ENCODE results near the gene ADRA2B. TPM values are rescaled to one million over a fixed set of nuclear protein-coding genes. Genes with fewer than 3 reads are reported as not detected.
"Not testable (repeated sequence)": the region's sequence is repeated elsewhere in the genome, so short reads cannot be mapped to it uniquely, and the experiment has no call there.

Gene ADRA2B
- total and polyA plus RNA-seq, 2 donors (not counting 3 experiments of a cell fraction or from before 2014, with no cell fraction given), result not detected

GRCh38 chr2:96065954-96066353, 50.4 kb downstream of the ADRA2B start:
- H3K9ac ChIP-seq (replicated peaks; ENCODE audit: extremely low read depth, insufficient read depth, low read length); POLR2A ChIA-PET; H3K27me3 ChIP-seq (ENCODE audit: control insufficient read depth in 2 of 2, insufficient read depth in 2 of 2, low read length in 2 of 2); dilution Hi-C loops (cut with MboI; ENCODE audit: extremely low pct_ligation_motif_present, low sequenced_read_pairs); H4K20me1 ChIP-seq (replicated peaks; ENCODE audit: control insufficient read depth, extremely low read depth, insufficient read depth, low read length); H3K27ac ChIP-seq (ENCODE audit: insufficient read depth, low read depth, low read length); H3K36me3 ChIP-seq (ENCODE audit: control insufficient read depth in 2 of 2, extremely low read depth in 1 of 2, insufficient read depth in 2 of 2, low read length in 2 of 2); H3K4me3 ChIP-seq (replicated peaks in 1 of 3; ENCODE audit: insufficient read depth in 1 of 3, low read depth in 1 of 3, low read length in 3 of 3); H3K9me1 ChIP-seq (replicated peaks; ENCODE audit: control insufficient read depth, extremely low read depth, insufficient read depth, low read length); H3K4me1 ChIP-seq (ENCODE audit: control insufficient read depth, extremely low read depth, insufficient read depth, low read length); H2AFZ ChIP-seq (ENCODE audit: low read depth, low read length); H3K4me2 ChIP-seq (ENCODE audit: insufficient read depth, low read length); intact Hi-C loops (cut with micrococcal nuclease); H3K9me3 ChIP-seq (replicated peaks; ENCODE audit: control insufficient read depth, insufficient read depth, low read length); BruUV-seq (replicated peaks); H3K79me2 ChIP-seq (ENCODE audit: control insufficient read depth, insufficient read depth, low read length); DNase-seq (ENCODE audit: low read depth, low spot score); FAIRE-seq: not testable (repeated sequence)
- CTCF ChIA-PET, result interaction anchor here (1.3 kb wide), 1 partner anchor 109 kb away, joined by 5 read pairs; no protein-coding TSS in a partner anchor

DNA sequence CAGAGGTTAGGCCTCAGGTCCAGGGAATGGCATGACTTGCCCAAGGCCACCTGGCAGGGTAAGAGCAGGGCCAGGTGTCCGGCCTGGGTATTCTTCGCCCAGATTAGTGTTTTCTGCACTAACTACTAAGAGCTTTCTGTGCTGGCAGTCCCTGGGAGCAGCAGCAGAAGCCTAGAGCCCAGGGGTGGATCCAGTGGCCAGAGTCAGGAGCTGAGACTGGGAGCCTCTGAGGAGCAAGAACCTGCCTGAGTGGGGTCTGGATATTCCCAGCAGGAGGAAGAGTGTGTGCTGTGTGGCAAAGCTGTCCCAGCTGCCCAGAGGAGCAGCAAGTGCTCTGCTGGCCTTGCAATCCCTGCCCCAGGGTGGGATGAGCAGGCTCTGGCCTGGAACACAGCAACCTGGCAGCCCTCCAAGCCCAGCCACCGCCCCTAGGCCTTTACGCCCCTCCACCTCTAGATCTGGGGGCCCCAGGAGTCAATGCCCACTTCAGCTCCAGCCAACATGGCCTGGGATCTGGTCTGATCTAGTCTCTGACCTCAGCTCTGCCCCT, 50.9 kb downstream of the ADRA2B start:
- H3K9me3 ChIP-seq (replicated peaks; ENCODE audit: control insufficient read depth, insufficient read depth, low read length), result no peaks in the 10 kb centered on the region
- peaks cover 0 to 2% of the 10 kb centered on the region in 2 experiments for H3K27me3 ChIP-seq (ENCODE audit: control insufficient read depth in 2 of 2, insufficient read depth in 2 of 2, low read length in 2 of 2)
- H2AFZ ChIP-seq (ENCODE audit: low read depth, low read length), result no peak overlapping the region
- FAIRE-seq, result no peak
- H3K36me3 ChIP-seq (ENCODE audit: control insufficient read depth in 2 of 2, extremely low read depth in 1 of 2, insufficient read depth in 2 of 2, low read length in 2 of 2), result no peaks in the 10 kb centered on the region
- POLR2A ChIA-PET, result no interaction called here
- no peak for DNase-seq (ENCODE audit: low read depth, low spot score)
- intact Hi-C loops (cut with micrococcal nuclease) (no loop called here), dilution Hi-C loops (cut with MboI; ENCODE audit: extremely low pct_ligation_motif_present, low sequenced_read_pairs) (no loop called here)
- no peak overlapping the region for H3K4me3 ChIP-seq (replicated peaks in 1 of 3; ENCODE audit: insufficient read depth in 1 of 3, low read depth in 1 of 3, low read length in 3 of 3)
- no peaks in the 10 kb centered on the region for H4K20me1 ChIP-seq (replicated peaks; ENCODE audit: control insufficient read depth, extremely low read depth, insufficient read depth, low read length)
- H3K9me1 ChIP-seq (replicated peaks; ENCODE audit: control insufficient read depth, extremely low read depth, insufficient read depth, low read length), result no peaks in the 10 kb centered on the region
- CTCF ChIA-PET, result interaction anchor here (1.3 kb wide), 1 partner anchor 109 kb away, joined by 5 read pairs; no protein-coding TSS in a partner anchor
- no TSS peak for BruUV-seq (replicated peaks)
- no peak overlapping the region for H3K27ac ChIP-seq (ENCODE audit: insufficient read depth, low read depth, low read length)
- H3K4me2 ChIP-seq (ENCODE audit: insufficient read depth, low read length), result no peak overlapping the region
- no peak overlapping the region for H3K9ac ChIP-seq (replicated peaks; ENCODE audit: extremely low read depth, insufficient read depth, low read length)
- TF ChIP-seq EZH2 (IDR thresholded peaks at IDR 0.05; ENCODE audit: borderline replicate concordance, low read depth, low read length, severe bottlenecking) (no peak), JUN (IDR thresholded peaks at IDR 0.05; ENCODE audit: borderline replicate concordance, insufficient read depth, insufficient read length, low read depth) (no peak), GATA2 (IDR thresholded peaks at IDR 0.05; ENCODE audit: insufficient read depth, insufficient read length, low read depth, low read length) (no peak), POLR2AphosphoS5 (IDR thresholded peaks at IDR 0.05; ENCODE audit: insufficient read depth, low read depth, low read length) (no peak), POLR2A (IDR thresholded peaks at IDR 0.05; ENCODE audit: low read depth, low read length) (no peak), MYC (IDR thresholded peaks at IDR 0.05; ENCODE audit: low read depth, low read length) (no peak), FOS (IDR thresholded peaks at IDR 0.05; ENCODE audit: borderline replicate concordance, insufficient read depth, low read length) (no peak)
- TF ChIP-seq, protein P1, sequence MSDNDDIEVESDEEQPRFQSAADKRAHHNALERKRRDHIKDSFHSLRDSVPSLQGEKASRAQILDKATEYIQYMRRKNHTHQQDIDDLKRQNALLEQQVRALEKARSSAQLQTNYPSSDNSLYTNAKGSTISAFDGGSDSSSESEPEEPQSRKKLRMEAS (IDR thresholded peaks at IDR 0.05; ENCODE audit: insufficient read depth, insufficient read length), result no peak
- TF ChIP-seq, protein P2, sequence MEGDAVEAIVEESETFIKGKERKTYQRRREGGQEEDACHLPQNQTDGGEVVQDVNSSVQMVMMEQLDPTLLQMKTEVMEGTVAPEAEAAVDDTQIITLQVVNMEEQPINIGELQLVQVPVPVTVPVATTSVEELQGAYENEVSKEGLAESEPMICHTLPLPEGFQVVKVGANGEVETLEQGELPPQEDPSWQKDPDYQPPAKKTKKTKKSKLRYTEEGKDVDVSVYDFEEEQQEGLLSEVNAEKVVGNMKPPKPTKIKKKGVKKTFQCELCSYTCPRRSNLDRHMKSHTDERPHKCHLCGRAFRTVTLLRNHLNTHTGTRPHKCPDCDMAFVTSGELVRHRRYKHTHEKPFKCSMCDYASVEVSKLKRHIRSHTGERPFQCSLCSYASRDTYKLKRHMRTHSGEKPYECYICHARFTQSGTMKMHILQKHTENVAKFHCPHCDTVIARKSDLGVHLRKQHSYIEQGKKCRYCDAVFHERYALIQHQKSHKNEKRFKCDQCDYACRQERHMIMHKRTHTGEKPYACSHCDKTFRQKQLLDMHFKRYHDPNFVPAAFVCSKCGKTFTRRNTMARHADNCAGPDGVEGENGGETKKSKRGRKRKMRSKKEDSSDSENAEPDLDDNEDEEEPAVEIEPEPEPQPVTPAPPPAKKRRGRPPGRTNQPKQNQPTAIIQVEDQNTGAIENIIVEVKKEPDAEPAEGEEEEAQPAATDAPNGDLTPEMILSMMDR (IDR thresholded peaks at IDR 0.05; ENCODE audit: extremely low read depth in 1 of 2, insufficient read depth in 1 of 2, low read depth in 1 of 2, low read length in 2 of 2), result no peak
- no peaks in the 10 kb centered on the region for H3K79me2 ChIP-seq (ENCODE audit: control insufficient read depth, insufficient read depth, low read length)
- no peaks in the 10 kb centered on the region for H3K4me1 ChIP-seq (ENCODE audit: control insufficient read depth, extremely low read depth, insufficient read depth, low read length)

DNA sequence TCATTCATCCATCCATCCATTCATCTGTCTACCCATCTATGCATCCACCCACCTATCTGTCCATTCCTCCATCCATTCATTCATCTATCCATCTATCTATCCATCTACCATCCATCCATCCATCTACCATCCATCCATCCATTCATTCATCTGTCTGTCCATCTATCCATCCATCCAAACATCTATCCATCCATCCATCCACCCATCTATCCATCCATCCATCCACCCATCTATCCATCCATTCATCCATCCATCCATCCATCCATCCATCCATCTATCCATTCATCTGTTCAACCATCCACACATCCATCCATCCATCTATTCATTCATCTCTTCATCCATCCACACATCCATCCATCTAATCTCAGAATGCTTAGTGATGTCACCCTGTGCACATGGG, 51.6 kb downstream of the ADRA2B start:
- H4K20me1 ChIP-seq (replicated peaks; ENCODE audit: control insufficient read depth, extremely low read depth, insufficient read depth, low read length); intact Hi-C loops (cut with micrococcal nuclease); H3K36me3 ChIP-seq (ENCODE audit: control insufficient read depth in 2 of 2, extremely low read depth in 1 of 2, insufficient read depth in 2 of 2, low read length in 2 of 2); H3K27ac ChIP-seq (ENCODE audit: insufficient read depth, low read depth, low read length); POLR2A ChIA-PET; dilution Hi-C loops (cut with MboI; ENCODE audit: extremely low pct_ligation_motif_present, low sequenced_read_pairs); H3K4me2 ChIP-seq (ENCODE audit: insufficient read depth, low read length); H3K9ac ChIP-seq (replicated peaks; ENCODE audit: extremely low read depth, insufficient read depth, low read length); H3K79me2 ChIP-seq (ENCODE audit: control insufficient read depth, insufficient read depth, low read length); H3K4me1 ChIP-seq (ENCODE audit: control insufficient read depth, extremely low read depth, insufficient read depth, low read length); H2AFZ ChIP-seq (ENCODE audit: low read depth, low read length); H3K4me3 ChIP-seq (replicated peaks in 1 of 3; ENCODE audit: insufficient read depth in 1 of 3, low read depth in 1 of 3, low read length in 3 of 3); BruUV-seq (replicated peaks); H3K9me3 ChIP-seq (replicated peaks; ENCODE audit: control insufficient read depth, insufficient read depth, low read length); H3K27me3 ChIP-seq (ENCODE audit: control insufficient read depth in 2 of 2, insufficient read depth in 2 of 2, low read length in 2 of 2); FAIRE-seq; H3K9me1 ChIP-seq (replicated peaks; ENCODE audit: control insufficient read depth, extremely low read depth, insufficient read depth, low read length); DNase-seq (ENCODE audit: low read depth, low spot score): not testable (repeated sequence)
- CTCF ChIA-PET, result interaction anchor here (1.3 kb wide), 1 partner anchor 110 kb away, joined by 5 read pairs; no protein-coding TSS in a partner anchor

All from endothelial cell of umbilical vein (primary cell).